ENCODE results near the gene LCE5A.

LCE5A gene

GRCh38 chr1:152516082-152516481, 5.5 kb downstream of the LCE5A start:
- no peak overlapping the region for H3K27ac ChIP-seq
- H2AFZ ChIP-seq (ENCODE audit: low read depth): no peak overlapping the region
- H3K4me3 ChIP-seq (IDR thresholded peaks at IDR 0.05; ENCODE audit: insufficient read depth, low read depth, low read length): no peak overlapping the region
- no peak overlapping the region for H3K9ac ChIP-seq
- H3K27me3 ChIP-seq (ENCODE audit: insufficient read depth, low read depth): no peaks in the 10 kb centered on the region
- TF ChIP-seq CTCF (conservative IDR thresholded peaks at IDR 0.05; ENCODE audit: low read depth, low read length): no peak
- H3K79me2 ChIP-seq (ENCODE audit: insufficient read depth, low read depth): no peaks in the 10 kb centered on the region
- H3K4me2 ChIP-seq: no peak overlapping the region
- H3K4me1 ChIP-seq (ENCODE audit: low read depth, poor library complexity, severe bottlenecking): no peaks in the 10 kb centered on the region
- no peaks in the 10 kb centered on the region for H4K20me1 ChIP-seq (ENCODE audit: insufficient read depth)
- no peaks in the 10 kb centered on the region for H3K36me3 ChIP-seq (ENCODE audit: insufficient read depth)

- no peak overlapping the region for H3K4me3 ChIP-seq (IDR thresholded peaks at IDR 0.05; ENCODE audit: insufficient read depth, low read depth, low read length)
- no peak for TF ChIP-seq CTCF (conservative IDR thresholded peaks at IDR 0.05; ENCODE audit: low read depth, low read length)
- no peak overlapping the region for H3K4me2 ChIP-seq
- H3K27ac ChIP-seq: no peak overlapping the region
- H3K4me1 ChIP-seq (ENCODE audit: low read depth, poor library complexity, severe bottlenecking): no peaks in the 10 kb centered on the region
- no peak overlapping the region for H3K9ac ChIP-seq
- no peaks in the 10 kb centered on the region for H3K36me3 ChIP-seq (ENCODE audit: insufficient read depth)
- H3K27me3 ChIP-seq (ENCODE audit: insufficient read depth, low read depth): no peaks in the 10 kb centered on the region
- no peaks in the 10 kb centered on the region for H3K79me2 ChIP-seq (ENCODE audit: insufficient read depth, low read depth)
- no peaks in the 10 kb centered on the region for H4K20me1 ChIP-seq (ENCODE audit: insufficient read depth)
- no peak overlapping the region for H2AFZ ChIP-seq (ENCODE audit: low read depth)
These were observed 6.7 kb downstream of the LCE5A start for GRCh38 chr1:152517237-152517811.

- no peaks in the 10 kb centered on the region for H4K20me1 ChIP-seq (ENCODE audit: insufficient read depth)
- no peaks in the 10 kb centered on the region for H3K27me3 ChIP-seq (ENCODE audit: insufficient read depth, low read depth)
- H3K79me2 ChIP-seq (ENCODE audit: insufficient read depth, low read depth): no peaks in the 10 kb centered on the region
- TF ChIP-seq CTCF (conservative IDR thresholded peaks at IDR 0.05; ENCODE audit: low read depth, low read length): no peak
- no peak overlapping the region for H2AFZ ChIP-seq (ENCODE audit: low read depth)
- no peaks in the 10 kb centered on the region for H3K4me1 ChIP-seq (ENCODE audit: low read depth, poor library complexity, severe bottlenecking)
- no peak overlapping the region for H3K4me3 ChIP-seq (IDR thresholded peaks at IDR 0.05; ENCODE audit: insufficient read depth, low read depth, low read length)
- no peak overlapping the region for H3K9ac ChIP-seq
- no peak overlapping the region for H3K27ac ChIP-seq
- H3K4me2 ChIP-seq: no peak overlapping the region
- no peaks in the 10 kb centered on the region for H3K36me3 ChIP-seq (ENCODE audit: insufficient read depth)
These were observed 9.2 kb downstream of the LCE5A start for GRCh38 chr1:152519851-152520250.

GRCh38 chr1:152520561-152521090, 10.0 kb downstream of the LCE5A start:
- Histone ChIP-seq H3K79me2 (ENCODE audit: insufficient read depth, low read depth) (no peaks in the 10 kb centered on the region), H3K4me2 (no peak overlapping the region), H3K36me3 (ENCODE audit: insufficient read depth) (no peaks in the 10 kb centered on the region), H3K4me1 (ENCODE audit: low read depth, poor library complexity, severe bottlenecking) (no peaks in the 10 kb centered on the region), H3K27me3 (ENCODE audit: insufficient read depth, low read depth) (no peaks in the 10 kb centered on the region), H3K27ac (no peak overlapping the region), H2AFZ (ENCODE audit: low read depth) (no peak overlapping the region), H3K9ac (no peak overlapping the region), H4K20me1 (ENCODE audit: insufficient read depth) (no peaks in the 10 kb centered on the region), H3K4me3 (IDR thresholded peaks at IDR 0.05; ENCODE audit: insufficient read depth, low read depth, low read length) (no peak overlapping the region)
- TF ChIP-seq CTCF (conservative IDR thresholded peaks at IDR 0.05; ENCODE audit: low read depth, low read length): no peak

Data from KMS-11 (cell line).